ENCODE measurements around the gene UFD1.
A peak's percentile ranks its signal among the peaks of the same experiment; 100 is the strongest.

UFD1 gene

GRCh38 chr22:19496324-19496630 is 17.3 kb upstream of the UFD1 start:
- DNase-seq (ENCODE audit: low read depth): no peak

- no peak for DNase-seq (ENCODE audit: low read depth)
Measured at GRCh38 chr22:19495562-19496323, 16.8 kb upstream of the UFD1 start.

GRCh38 chr22:19494676-19495173 is 15.7 kb upstream of the UFD1 start:
- no peak for DNase-seq (ENCODE audit: low read depth)

- no peak for DNase-seq (ENCODE audit: low read depth)
Measured at GRCh38 chr22:19494001-19494560, 15.1 kb upstream of the UFD1 start.

GRCh38 chr22:19492504-19493174 is 13.6 kb upstream of the UFD1 start:
- DNase-seq (ENCODE audit: low read depth): no peak

- no peak for DNase-seq (ENCODE audit: low read depth)
Measured at GRCh38 chr22:19490628-19491230, 11.7 kb upstream of the UFD1 start.

- no peak for DNase-seq (ENCODE audit: low read depth)
Measured at GRCh38 chr22:19488884-19489843, 10.2 kb upstream of the UFD1 start.

GRCh38 chr22:19488285-19488684 is 9.3 kb upstream of the UFD1 start:
- DNase-seq (ENCODE audit: low read depth): no peak

- DNase-seq (ENCODE audit: low read depth): no peak
Measured at GRCh38 chr22:19483481-19484244, 4.7 kb upstream of the UFD1 start.

GRCh38 chr22:19482297-19482696 is 3.3 kb upstream of the UFD1 start:
- no peak for DNase-seq (ENCODE audit: low read depth)

GRCh38 chr22:19480789-19481188 is 1.8 kb upstream of the UFD1 start:
- no peak for DNase-seq (ENCODE audit: low read depth)

GRCh38 chr22:19480173-19480568 is 1.2 kb upstream of the UFD1 start:
- no peak for DNase-seq (ENCODE audit: low read depth)

- peak; percentile 86 for DNase-seq (ENCODE audit: low read depth)
Measured at GRCh38 chr22:19479355-19480172, 571 bp upstream of the UFD1 start, which contains the start of gene CDC45. TSS of gene CDC45 (plus strand) at chr22:19479920. CDS start at chr22:19479969, 49 bp downstream.

GRCh38 chr22:19478045-19478900 is 720 bp downstream of the UFD1 start:
- no peak for DNase-seq (ENCODE audit: low read depth)

- DNase-seq (ENCODE audit: low read depth): no peak
Measured at GRCh38 chr22:19477321-19478044, 1.5 kb downstream of the UFD1 start.

GRCh38 chr22:19476023-19476422 is 3.0 kb downstream of the UFD1 start:
- no peak for DNase-seq (ENCODE audit: low read depth)

- DNase-seq (ENCODE audit: low read depth): no peak
Measured at GRCh38 chr22:19473578-19473977, 5.4 kb downstream of the UFD1 start.

GRCh38 chr22:19472233-19472632 is 6.8 kb downstream of the UFD1 start:
- no peak for DNase-seq (ENCODE audit: low read depth)
